Ectodermal cell (in vitro differentiated cells): Measurements from ENCODE around the gene MAEA.

Source experiments
- H3K27ac ChIP-seq: 2 replicates; pipeline ENCODE4 v1.7.0; 2013; ENCODE audit warnings: mild to moderate bottlenecking, low read depth, low read length; ENCODE audit not compliant: insufficient read depth, poor library complexity, severe bottlenecking
- H3K27me3 ChIP-seq: 2 replicates; pipeline ENCODE4 v1.7.0; 2013; ENCODE audit warnings: mild to moderate bottlenecking, low read length; ENCODE audit not compliant: insufficient read depth, control insufficient read depth, poor library complexity, severe bottlenecking
- H3K36me3 ChIP-seq: one replicate; pipeline ENCODE4 v1.7.0; 2013; ENCODE audit warnings: low read length; ENCODE audit not compliant: control insufficient read depth, insufficient read depth
- H3K4me1 ChIP-seq: one replicate; pipeline ENCODE4 v1.7.0; 2013; ENCODE audit warnings: low read length; ENCODE audit not compliant: control insufficient read depth, insufficient read depth
- H3K4me3 ChIP-seq: 2 replicates; pipeline ENCODE4 v1.7.0; 2013; ENCODE audit warnings: low read depth, low read length, control low read depth; ENCODE audit not compliant: insufficient read depth
- H3K9me3 ChIP-seq: 2 replicates; pipeline ENCODE4 v1.7.0; 2013; ENCODE audit warnings: mild to moderate bottlenecking, low read length, moderate library complexity; ENCODE audit not compliant: control insufficient read depth
- whole genome bisulfite sequencing, 2 experiments: methylation state at CpG; one replicate each; pipeline ENCODE4 v1.1.7; 2013; ENCODE audit warnings: missing lambda C conversion rate in 2 of 2; 5-methylcytosine and 5-hydroxymethylcytosine counted together

Gene MAEA

GRCh38 chr4:1312821-1313640 lies 23.3 kb downstream of the MAEA start:
- peaks cover 33% of the 10 kb centered on the region for H3K36me3 ChIP-seq

GRCh38 chr4:1315306-1315705 lies 25.6 kb downstream of the MAEA start:
- no peaks in the 10 kb centered on the region for H3K9me3 ChIP-seq
- H3K4me3 ChIP-seq, result no peak overlapping the region
- 93 to 94% methylated on average over 28 of the region's 28 CpGs for WGBS, 2 experiments
- H3K4me1 ChIP-seq, result no peaks in the 10 kb centered on the region
- no peaks in the 10 kb centered on the region for H3K27me3 ChIP-seq
- peaks cover 48% of the 10 kb centered on the region for H3K36me3 ChIP-seq
- no peak overlapping the region for H3K27ac ChIP-seq

More at GRCh38 chr4:1312821-1313640, 23.3 kb downstream of the MAEA start:
- no peaks in the 10 kb centered on the region for H3K9me3 ChIP-seq
- peaks cover 5% of the 10 kb centered on the region for H3K4me1 ChIP-seq
- H3K27me3 ChIP-seq, result no peaks in the 10 kb centered on the region
- H3K27ac ChIP-seq, result no peak overlapping the region
- H3K4me3 ChIP-seq, result no peak overlapping the region
- WGBS, 2 experiments, result 95 to 96% methylated on average over 20 of the region's 20 CpGs

- H3K27me3 ChIP-seq, result no peaks in the 10 kb centered on the region
- WGBS, 2 experiments, result 92 to 94% methylated on average over 27 of the region's 27 CpGs
Observed at GRCh38 chr4:1315836-1316536, 26.3 kb downstream of the MAEA start.

DNA sequence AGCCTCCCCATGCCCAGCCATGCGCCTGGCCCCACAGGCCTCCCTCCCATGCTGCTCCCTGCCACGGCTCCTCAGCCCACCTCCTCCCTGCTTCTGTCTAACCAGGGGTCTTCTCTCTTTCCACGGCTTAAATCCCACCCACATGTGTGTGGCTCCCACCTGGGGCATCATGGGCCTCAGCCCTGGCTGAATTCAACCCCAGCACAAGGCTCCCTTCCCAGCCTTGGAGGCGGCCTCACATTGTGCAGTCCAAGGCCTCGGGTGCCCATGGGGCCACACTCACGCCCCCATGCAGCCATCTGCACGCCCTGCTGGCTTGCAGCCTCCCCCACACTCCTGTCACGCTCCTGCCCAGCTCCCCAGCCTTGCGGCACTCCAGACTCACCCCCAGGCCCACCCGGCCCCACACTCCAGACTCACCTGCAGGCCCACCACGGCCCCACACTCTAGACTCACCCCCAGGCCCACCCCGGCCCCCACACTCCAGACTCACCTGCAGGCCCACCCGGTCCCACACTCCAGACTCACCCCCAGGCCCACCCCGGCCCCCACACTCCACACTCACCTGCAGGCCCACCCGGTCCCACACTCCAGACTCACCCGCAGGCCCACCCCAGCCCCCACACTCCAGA lies 27.0 kb downstream of the MAEA start:
- WGBS, 2 experiments, result 82 to 90% methylated on average over 16 of the region's 16 CpGs

More at GRCh38 chr4:1315836-1316536, 26.3 kb downstream of the MAEA start:
- H3K27ac ChIP-seq, result no peak overlapping the region
- no peaks in the 10 kb centered on the region for H3K9me3 ChIP-seq
- peaks cover 48% of the 10 kb centered on the region for H3K36me3 ChIP-seq
- H3K4me3 ChIP-seq, result no peak overlapping the region
- no peaks in the 10 kb centered on the region for H3K4me1 ChIP-seq

DNA sequence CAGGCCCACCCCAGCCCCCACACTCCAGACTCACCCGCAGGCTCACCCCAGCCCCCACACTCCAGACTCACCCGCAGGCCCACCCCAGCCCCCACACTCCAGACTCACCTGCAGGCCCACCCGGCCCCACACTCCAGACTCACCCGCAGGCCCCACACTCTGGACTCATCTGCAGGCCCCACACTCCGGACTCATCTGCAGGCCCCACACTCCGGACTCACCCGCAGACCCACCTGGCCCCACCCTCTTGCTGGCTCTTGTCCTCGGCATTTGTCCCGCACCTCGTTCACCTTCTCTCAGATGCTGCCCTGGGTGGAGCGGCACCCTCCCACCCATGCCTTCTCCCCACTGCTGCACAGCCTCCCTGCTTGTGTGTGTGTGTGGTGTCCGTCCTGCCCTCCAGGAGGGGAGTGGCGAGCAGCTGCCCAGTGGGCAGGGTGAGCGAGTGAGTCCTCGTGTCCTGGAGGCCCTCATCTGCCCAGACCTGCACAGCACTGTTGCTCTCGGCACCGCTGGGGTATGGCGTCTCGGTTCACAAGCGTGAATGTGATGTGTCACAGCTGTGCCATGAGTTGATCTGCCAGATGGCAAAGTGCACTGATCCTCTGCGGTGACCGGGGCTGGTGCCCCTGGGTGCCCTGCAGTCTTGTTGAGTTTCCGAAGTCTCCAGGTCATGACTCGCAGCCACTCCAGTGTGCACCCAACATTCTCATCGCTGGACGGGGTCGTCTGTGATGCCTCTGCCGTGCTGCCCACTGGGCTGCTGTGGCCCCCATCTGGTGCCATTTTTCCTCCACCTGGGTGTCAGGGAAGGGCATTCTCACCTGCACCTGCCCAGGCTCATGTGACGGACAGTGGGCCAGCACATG lies 27.7 kb downstream of the MAEA start:
- Histone ChIP-seq H3K36me3 (peaks cover 48% of the 10 kb centered on the region), H3K4me1 (no peaks in the 10 kb centered on the region), H3K27me3 (no peaks in the 10 kb centered on the region), H3K27ac (no peak overlapping the region), H3K9me3 (no peaks in the 10 kb centered on the region), H3K4me3 (no peak overlapping the region)
- 95 to 96% methylated on average over 29 of the region's 29 CpGs for WGBS, 2 experiments

More for the DNA sequence above, 27.0 kb downstream of the MAEA start:
- no peak overlapping the region for H3K27ac ChIP-seq
- no peaks in the 10 kb centered on the region for H3K27me3 ChIP-seq
- H3K36me3 ChIP-seq, result peaks cover 48% of the 10 kb centered on the region
- no peaks in the 10 kb centered on the region for H3K4me1 ChIP-seq
- H3K9me3 ChIP-seq, result no peaks in the 10 kb centered on the region
- H3K4me3 ChIP-seq, result no peak overlapping the region

DNA sequence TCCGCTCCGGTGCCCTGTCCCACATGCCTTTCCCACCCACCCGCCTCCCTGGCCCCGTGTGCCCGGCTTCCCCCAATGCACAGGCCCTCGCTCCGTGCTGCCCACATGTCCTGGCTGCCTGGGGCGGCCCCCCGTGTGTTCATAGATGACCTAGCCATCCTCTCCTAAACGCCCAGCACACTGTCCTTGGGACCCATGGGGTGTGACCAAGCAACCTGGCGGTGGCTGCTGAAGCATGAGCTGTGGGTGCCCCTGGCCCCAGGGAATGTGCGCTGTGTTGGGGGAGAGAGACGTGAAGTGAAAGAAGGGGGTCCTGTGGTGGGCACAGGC lies 28.3 kb downstream of the MAEA start:
- Histone ChIP-seq H3K9me3 (no peaks in the 10 kb centered on the region), H3K4me3 (no peak overlapping the region), H3K27ac (no peak overlapping the region), H3K36me3 (peaks cover 47% of the 10 kb centered on the region), H3K4me1 (no peaks in the 10 kb centered on the region), H3K27me3 (no peaks in the 10 kb centered on the region)
- 93 to 96% methylated on average over 13 of the region's 13 CpGs for WGBS, 2 experiments

DNA sequence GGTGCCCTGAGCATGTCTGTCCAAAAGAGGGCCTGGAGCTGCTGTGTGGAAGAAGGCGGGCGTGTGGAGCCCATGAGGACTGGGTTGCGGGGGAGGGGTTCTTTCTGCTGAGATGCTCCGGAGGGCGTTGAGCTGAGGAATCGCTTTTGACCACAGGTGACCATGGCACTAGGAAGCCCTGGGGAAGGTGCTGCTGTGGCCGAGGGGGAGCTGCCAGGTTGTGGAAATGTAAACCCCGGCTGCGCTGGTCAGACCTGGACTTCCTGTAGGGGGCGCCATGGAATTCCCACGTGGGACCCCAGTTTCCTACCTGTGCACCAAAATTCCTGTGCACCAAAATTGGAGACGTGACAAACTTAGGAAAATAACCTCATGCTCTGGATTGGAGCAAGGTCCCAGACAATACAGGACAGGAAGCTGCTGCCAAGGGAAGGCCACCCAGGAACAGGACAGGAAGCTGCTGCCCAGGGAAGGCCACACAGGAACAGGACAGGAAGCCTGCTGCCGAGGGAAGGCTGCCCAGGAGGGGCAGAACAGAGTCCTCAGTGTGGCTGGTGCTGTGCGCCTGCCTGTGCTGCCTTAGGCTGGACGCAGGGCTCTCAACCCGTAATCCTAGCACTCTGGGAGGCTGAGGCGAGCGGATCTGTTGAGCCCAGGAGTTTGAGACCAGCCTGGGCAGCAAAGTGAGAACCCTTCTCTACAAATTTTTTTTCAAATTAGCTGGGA lies 29.0 kb downstream of the MAEA start:
- Histone ChIP-seq H3K36me3 (peaks cover 45% of the 10 kb centered on the region), H3K4me1 (no peaks in the 10 kb centered on the region), H3K9me3 (no peaks in the 10 kb centered on the region), H3K27me3 (no peaks in the 10 kb centered on the region), H3K4me3 (no peak overlapping the region), H3K27ac (no peak overlapping the region)
- 90 to 91% methylated on average over 18 of the region's 18 CpGs for WGBS, 2 experiments

GRCh38 chr4:1321486-1321885 lies 31.8 kb downstream of the MAEA start:
- WGBS, 2 experiments, result 90 to 93% methylated on average over 13 of the region's 13 CpGs
- no peak overlapping the region for H3K27ac ChIP-seq

DNA sequence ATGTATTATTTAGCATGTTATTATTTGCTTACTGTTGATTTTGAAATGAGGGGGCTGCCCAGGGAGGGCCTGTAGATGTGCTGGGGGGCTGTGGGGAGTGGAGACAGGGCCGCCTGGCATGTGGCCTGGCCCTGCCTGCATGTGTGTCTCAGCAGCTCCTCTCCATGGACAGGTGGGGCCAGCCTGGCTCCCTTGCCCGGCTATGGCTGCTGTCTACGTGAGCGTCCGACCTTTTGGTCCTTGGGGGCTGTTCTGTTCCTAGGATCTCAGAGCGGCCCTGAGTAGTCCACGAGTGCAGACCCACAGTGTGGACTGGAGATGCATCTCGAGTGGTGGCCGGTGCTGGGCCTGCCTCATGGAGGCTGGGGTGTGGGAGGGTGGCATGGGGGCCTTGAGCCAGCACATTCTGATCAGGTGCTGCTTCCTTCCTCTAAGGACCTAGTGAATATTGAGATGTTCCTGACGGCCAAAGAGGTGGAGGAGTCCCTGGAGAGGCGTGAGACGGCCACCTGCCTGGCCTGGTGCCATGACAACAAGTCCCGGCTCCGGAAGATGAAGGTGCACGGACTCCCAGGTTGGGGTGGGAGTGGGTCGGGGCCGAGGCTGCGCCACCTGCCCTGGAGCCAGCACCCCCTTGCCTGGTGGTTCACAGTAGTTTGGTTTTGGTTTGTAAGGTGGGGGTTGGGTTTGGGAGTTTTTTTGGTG lies 32.4 kb downstream of the MAEA start:
- peaks cover 36% of the 10 kb centered on the region for H3K36me3 ChIP-seq

More at GRCh38 chr4:1321486-1321885, 31.8 kb downstream of the MAEA start:
- Histone ChIP-seq H3K36me3 (peaks cover 37% of the 10 kb centered on the region), H3K9me3 (no peaks in the 10 kb centered on the region), H3K4me3 (no peak overlapping the region), H3K4me1 (no peaks in the 10 kb centered on the region), H3K27me3 (no peaks in the 10 kb centered on the region)

More for the DNA sequence above, 32.4 kb downstream of the MAEA start:
- no peaks in the 10 kb centered on the region for H3K4me1 ChIP-seq
- 96% methylated on average over 18 of the region's 18 CpGs for WGBS, 2 experiments
- no peak overlapping the region for H3K4me3 ChIP-seq
- no peaks in the 10 kb centered on the region for H3K9me3 ChIP-seq
- no peaks in the 10 kb centered on the region for H3K27me3 ChIP-seq
- H3K27ac ChIP-seq, result no peak overlapping the region
